ENCODE measurements around the gene NPB.

NPB gene

GRCh38 chr17:81902023-81902652, at the start of gene NPB:
Gene NPB (plus strand): TSS chr17:81902238. CDS start chr17:81902278, 40 bp downstream.
- peaks cover 19% of the 10 kb centered on the region for H3K36me3 Mint-ChIP-seq (ENCODE audit: low read depth)
- no peaks in the 10 kb centered on the region for H3K4me1 Mint-ChIP-seq

DNA sequence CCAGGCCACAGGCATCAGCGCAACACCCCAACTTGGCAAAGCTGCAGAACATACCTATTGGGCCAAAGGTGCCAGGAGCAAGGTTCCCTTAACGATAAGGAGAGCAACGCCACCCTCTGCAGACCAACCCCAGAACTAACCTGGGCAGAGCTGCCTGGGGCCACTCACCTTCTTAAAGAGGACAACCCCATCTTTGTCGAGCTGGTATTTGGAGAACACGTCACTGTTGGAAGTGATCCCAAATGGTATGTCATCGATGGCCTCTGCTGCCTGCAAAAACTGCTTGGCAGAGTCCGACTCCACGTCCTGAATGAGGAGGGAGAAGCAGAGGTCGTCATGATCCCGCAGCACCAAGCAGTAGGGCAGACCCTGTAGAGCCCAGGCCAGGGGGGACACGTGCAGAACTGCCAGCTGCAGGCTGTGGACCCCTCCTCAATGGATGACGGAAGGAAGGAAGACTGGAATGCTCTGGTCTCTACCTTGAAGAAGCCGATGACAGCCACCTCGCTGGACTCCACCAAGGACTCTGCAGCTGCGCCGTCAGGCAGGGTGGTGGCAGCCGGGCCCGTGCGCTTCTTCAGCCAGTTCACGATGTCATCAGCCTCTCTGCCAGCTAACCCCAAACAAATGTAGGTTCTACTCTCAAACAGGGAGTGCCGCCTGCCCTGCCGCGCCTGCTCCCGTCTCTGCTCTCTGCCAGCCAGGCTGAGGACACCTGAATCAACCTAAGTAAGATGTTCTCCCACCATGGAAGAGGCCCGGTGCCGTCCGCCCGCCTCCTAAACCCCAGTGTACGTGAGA, 46.9 kb upstream of the NPB start:
- Mint-ChIP-seq H3K36me3 (ENCODE audit: low read depth) (peaks cover 56% of the 10 kb centered on the region), H3K4me1 (peaks cover 7% of the 10 kb centered on the region), H3K27ac (no peak overlapping the region), H3K9me3 (no peaks in the 10 kb centered on the region), H3K4me3 (peak overlapping the region in 1 of 3 experiments; percentile 56), H3K27me3 (ENCODE audit: low read depth) (no peaks in the 10 kb centered on the region)
- TF ChIP-seq, protein P1, sequence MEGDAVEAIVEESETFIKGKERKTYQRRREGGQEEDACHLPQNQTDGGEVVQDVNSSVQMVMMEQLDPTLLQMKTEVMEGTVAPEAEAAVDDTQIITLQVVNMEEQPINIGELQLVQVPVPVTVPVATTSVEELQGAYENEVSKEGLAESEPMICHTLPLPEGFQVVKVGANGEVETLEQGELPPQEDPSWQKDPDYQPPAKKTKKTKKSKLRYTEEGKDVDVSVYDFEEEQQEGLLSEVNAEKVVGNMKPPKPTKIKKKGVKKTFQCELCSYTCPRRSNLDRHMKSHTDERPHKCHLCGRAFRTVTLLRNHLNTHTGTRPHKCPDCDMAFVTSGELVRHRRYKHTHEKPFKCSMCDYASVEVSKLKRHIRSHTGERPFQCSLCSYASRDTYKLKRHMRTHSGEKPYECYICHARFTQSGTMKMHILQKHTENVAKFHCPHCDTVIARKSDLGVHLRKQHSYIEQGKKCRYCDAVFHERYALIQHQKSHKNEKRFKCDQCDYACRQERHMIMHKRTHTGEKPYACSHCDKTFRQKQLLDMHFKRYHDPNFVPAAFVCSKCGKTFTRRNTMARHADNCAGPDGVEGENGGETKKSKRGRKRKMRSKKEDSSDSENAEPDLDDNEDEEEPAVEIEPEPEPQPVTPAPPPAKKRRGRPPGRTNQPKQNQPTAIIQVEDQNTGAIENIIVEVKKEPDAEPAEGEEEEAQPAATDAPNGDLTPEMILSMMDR (IDR thresholded peaks at IDR 0.05; ENCODE audit: unreplicated experiment in 3 of 3), result no peak

More at GRCh38 chr17:81902023-81902652, at the start of gene NPB:
- no peak within 1 kb of the TSS for H3K27ac Mint-ChIP-seq
- peak within 1 kb of the TSS; percentile 29 to 58 (median 39) for H3K4me3 Mint-ChIP-seq
- TF ChIP-seq, protein P1 (IDR thresholded peaks at IDR 0.05; ENCODE audit: unreplicated experiment in 3 of 3), result no peak
- H3K27me3 Mint-ChIP-seq (ENCODE audit: low read depth), result peaks cover 16% of the 10 kb centered on the region
- H3K9me3 Mint-ChIP-seq, result no peaks in the 10 kb centered on the region

DNA sequence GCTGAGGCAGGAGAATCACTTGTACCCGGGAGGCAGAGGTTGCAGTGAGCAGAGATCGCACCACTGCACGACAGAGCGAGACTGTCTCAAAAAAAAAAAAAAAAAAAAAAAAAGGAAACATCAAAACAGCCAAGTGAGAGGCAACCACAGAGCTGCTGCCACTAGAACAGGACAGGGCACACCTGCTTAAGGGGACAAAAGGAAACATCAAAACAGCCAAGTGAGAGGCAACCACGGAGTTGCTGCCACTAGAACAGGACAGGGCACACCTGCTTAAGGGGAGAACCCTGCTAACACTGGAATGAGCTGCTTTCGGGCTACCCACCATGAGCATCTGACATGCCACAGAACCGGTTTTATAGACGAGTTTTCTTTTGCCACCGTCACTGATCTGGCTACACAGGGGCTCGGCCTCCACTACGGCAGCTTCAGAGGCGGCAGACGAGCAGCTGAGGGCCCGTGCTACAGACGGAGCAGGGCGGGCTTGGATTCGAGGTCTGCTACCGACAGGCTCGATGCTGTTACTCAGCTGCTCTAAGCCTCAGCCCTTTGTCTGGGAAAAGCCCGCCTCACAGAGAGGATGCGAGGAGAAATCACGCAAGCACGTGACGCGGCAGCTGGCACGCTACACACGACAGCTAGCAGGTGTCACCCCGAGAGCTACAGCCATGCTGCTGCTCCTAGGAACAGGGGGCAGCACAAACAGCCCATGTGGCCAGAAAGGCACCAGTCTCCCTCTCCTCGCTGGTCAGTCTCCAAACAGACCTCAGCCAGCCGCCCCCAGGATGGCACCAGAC, 43.7 kb upstream of the NPB start:
- no peak overlapping the region for H3K27ac Mint-ChIP-seq
- H3K9me3 Mint-ChIP-seq, result no peaks in the 10 kb centered on the region
- H3K27me3 Mint-ChIP-seq (ENCODE audit: low read depth), result no peaks in the 10 kb centered on the region
- H3K36me3 Mint-ChIP-seq (ENCODE audit: low read depth), result peaks cover 36% of the 10 kb centered on the region
- peaks cover 16% of the 10 kb centered on the region for H3K4me1 Mint-ChIP-seq
- TF ChIP-seq, protein P1 (IDR thresholded peaks at IDR 0.05; ENCODE audit: unreplicated experiment in 3 of 3), result no peak
- peak overlapping the region; percentile 89 to 97 (median 96) for H3K4me3 Mint-ChIP-seq

- TF ChIP-seq, protein P1 (IDR thresholded peaks at IDR 0.05; ENCODE audit: unreplicated experiment in 3 of 3), result no peak
- Mint-ChIP-seq H3K4me1 (peaks cover 21% of the 10 kb centered on the region), H3K36me3 (ENCODE audit: low read depth) (peaks cover 32% of the 10 kb centered on the region), H3K27me3 (ENCODE audit: low read depth) (no peaks in the 10 kb centered on the region), H3K4me3 (peak overlapping the region; percentile 89 to 97 (median 96)), H3K9me3 (no peaks in the 10 kb centered on the region), H3K27ac (peak overlapping the region; percentile 63 to 86 (median 83))
These were observed 42.8 kb upstream of the NPB start for GRCh38 chr17:81858967-81859905.
